ENCODE measurements around the gene RBM33.

The RBM33 gene

GRCh38 chr7:155818820-155819168, 174.3 kb downstream of the RBM33 start:
- Histone ChIP-seq H3K36me3 (ENCODE audit: control insufficient read depth, insufficient read depth, low read length) (no peaks in the 10 kb centered on the region; the same call in 1 of the 2 replicates), H3K4me1 (ENCODE audit: control insufficient read depth, insufficient read depth, low read length) (no peaks in the 10 kb centered on the region), H3K27me3 (ENCODE audit: control insufficient read depth, insufficient read depth, low read length) (peaks cover 5% of the 10 kb centered on the region), H3K9me3 (ENCODE audit: control insufficient read depth, insufficient read depth, low read length) (peaks cover 21% of the 10 kb centered on the region), H3K4me3 (ENCODE audit: low read length) (no peak overlapping the region), H3K27ac (ENCODE audit: low read length) (no peak overlapping the region)
- no peak for DNase-seq (ENCODE audit: low read depth, low spot score)
- no CpG with 5 or more reads among the region's 6 CpGs for WGBS (ENCODE audit: insufficient coverage, insufficient read length)

GRCh38 chr7:155819186-155819585, 174.7 kb downstream of the RBM33 start:
- Histone ChIP-seq H3K9me3 (ENCODE audit: control insufficient read depth, insufficient read depth, low read length) (peaks cover 21% of the 10 kb centered on the region), H3K27ac (ENCODE audit: low read length) (no peak overlapping the region), H3K4me1 (ENCODE audit: control insufficient read depth, insufficient read depth, low read length) (no peaks in the 10 kb centered on the region), H3K27me3 (ENCODE audit: control insufficient read depth, insufficient read depth, low read length) (peaks cover under 1% of the 10 kb centered on the region; the same call in 1 of the 2 replicates), H3K36me3 (ENCODE audit: control insufficient read depth, insufficient read depth, low read length) (no peaks in the 10 kb centered on the region; the same call in 1 of the 2 replicates), H3K4me3 (ENCODE audit: low read length) (no peak overlapping the region)
- no peak for DNase-seq (ENCODE audit: low read depth, low spot score)
- WGBS (ENCODE audit: insufficient coverage, insufficient read length): no CpG with 5 or more reads among the region's 12 CpGs

GRCh38 chr7:155820246-155820645, 175.8 kb downstream of the RBM33 start:
- H3K4me3 ChIP-seq (ENCODE audit: low read length): no peak overlapping the region
- DNase-seq (ENCODE audit: low read depth, low spot score): no peak
- H3K4me1 ChIP-seq (ENCODE audit: control insufficient read depth, insufficient read depth, low read length): no peaks in the 10 kb centered on the region
- H3K9me3 ChIP-seq (ENCODE audit: control insufficient read depth, insufficient read depth, low read length): peaks cover 23% of the 10 kb centered on the region
- no CpG with 5 or more reads among the region's 18 CpGs for WGBS (ENCODE audit: insufficient coverage, insufficient read length)
- no peaks in the 10 kb centered on the region for H3K27me3 ChIP-seq (ENCODE audit: control insufficient read depth, insufficient read depth, low read length)
- H3K36me3 ChIP-seq (ENCODE audit: control insufficient read depth, insufficient read depth, low read length): no peaks in the 10 kb centered on the region; the same call in 1 of the 2 replicates
- H3K27ac ChIP-seq (ENCODE audit: low read length): no peak overlapping the region

GRCh38 chr7:155820788-155821187, 176.3 kb downstream of the RBM33 start:
- Histone ChIP-seq H3K27ac (ENCODE audit: low read length) (no peak overlapping the region), H3K4me3 (ENCODE audit: low read length) (no peak overlapping the region), H3K4me1 (ENCODE audit: control insufficient read depth, insufficient read depth, low read length) (no peaks in the 10 kb centered on the region), H3K9me3 (ENCODE audit: control insufficient read depth, insufficient read depth, low read length) (peaks cover 23% of the 10 kb centered on the region), H3K27me3 (ENCODE audit: control insufficient read depth, insufficient read depth, low read length) (no peaks in the 10 kb centered on the region), H3K36me3 (ENCODE audit: control insufficient read depth, insufficient read depth, low read length) (no peaks in the 10 kb centered on the region; the same call in 1 of the 2 replicates)
- DNase-seq (ENCODE audit: low read depth, low spot score): no peak
- WGBS (ENCODE audit: insufficient coverage, insufficient read length): no CpG with 5 or more reads among the region's 13 CpGs

GRCh38 chr7:155821851-155822250, 177.4 kb downstream of the RBM33 start:
- Histone ChIP-seq H3K4me1 (ENCODE audit: control insufficient read depth, insufficient read depth, low read length) (no peaks in the 10 kb centered on the region), H3K27me3 (ENCODE audit: control insufficient read depth, insufficient read depth, low read length) (no peaks in the 10 kb centered on the region), H3K27ac (ENCODE audit: low read length) (no peak overlapping the region), H3K9me3 (ENCODE audit: control insufficient read depth, insufficient read depth, low read length) (peaks cover 23% of the 10 kb centered on the region), H3K4me3 (ENCODE audit: low read length) (no peak overlapping the region), H3K36me3 (ENCODE audit: control insufficient read depth, insufficient read depth, low read length) (no peaks in the 10 kb centered on the region; the same call in 1 of the 2 replicates)
- no CpG with 5 or more reads among the region's 11 CpGs for WGBS (ENCODE audit: insufficient coverage, insufficient read length)
- no peak for DNase-seq (ENCODE audit: low read depth, low spot score)

- no peak overlapping the region for H3K27ac ChIP-seq (ENCODE audit: low read length)
- WGBS (ENCODE audit: insufficient coverage, insufficient read length): no CpG with 5 or more reads among the region's 17 CpGs
These were observed 179.9 kb downstream of the RBM33 start for GRCh38 chr7:155824227-155824886.

GRCh38 chr7:155825336-155825735, 180.9 kb downstream of the RBM33 start:
- H3K4me3 ChIP-seq (ENCODE audit: low read length): no peak overlapping the region
- no CpG with 5 or more reads among the region's 3 CpGs for WGBS (ENCODE audit: insufficient coverage, insufficient read length)
- no peak for DNase-seq (ENCODE audit: low read depth, low spot score)
- peaks cover 20% of the 10 kb centered on the region for H3K9me3 ChIP-seq (ENCODE audit: control insufficient read depth, insufficient read depth, low read length)
- no peaks in the 10 kb centered on the region for H3K4me1 ChIP-seq (ENCODE audit: control insufficient read depth, insufficient read depth, low read length)
- H3K27ac ChIP-seq (ENCODE audit: low read length): no peak overlapping the region
- H3K27me3 ChIP-seq (ENCODE audit: control insufficient read depth, insufficient read depth, low read length): no peaks in the 10 kb centered on the region
- H3K36me3 ChIP-seq (ENCODE audit: control insufficient read depth, insufficient read depth, low read length): no peaks in the 10 kb centered on the region; the same call in 1 of the 2 replicates

More at GRCh38 chr7:155824227-155824886, 179.9 kb downstream of the RBM33 start:
- no peaks in the 10 kb centered on the region for H3K27me3 ChIP-seq (ENCODE audit: control insufficient read depth, insufficient read depth, low read length)
- no peaks in the 10 kb centered on the region; the same call in 1 of the 2 replicates for H3K36me3 ChIP-seq (ENCODE audit: control insufficient read depth, insufficient read depth, low read length)
- H3K4me3 ChIP-seq (ENCODE audit: low read length): no peak overlapping the region
- peaks cover 19% of the 10 kb centered on the region for H3K9me3 ChIP-seq (ENCODE audit: control insufficient read depth, insufficient read depth, low read length)
- no peaks in the 10 kb centered on the region for H3K4me1 ChIP-seq (ENCODE audit: control insufficient read depth, insufficient read depth, low read length)
- DNase-seq (ENCODE audit: low read depth, low spot score): no peak

- no peak overlapping the region for H3K27ac ChIP-seq (ENCODE audit: low read length)
- peaks cover 18% of the 10 kb centered on the region for H3K9me3 ChIP-seq (ENCODE audit: control insufficient read depth, insufficient read depth, low read length)
- no peak overlapping the region for H3K4me3 ChIP-seq (ENCODE audit: low read length)
- no peaks in the 10 kb centered on the region for H3K36me3 ChIP-seq (ENCODE audit: control insufficient read depth, insufficient read depth, low read length)
- DNase-seq (ENCODE audit: low read depth, low spot score): no peak
- H3K4me1 ChIP-seq (ENCODE audit: control insufficient read depth, insufficient read depth, low read length): no peaks in the 10 kb centered on the region
- no CpG with 5 or more reads among the region's 17 CpGs for WGBS (ENCODE audit: insufficient coverage, insufficient read length)
- H3K27me3 ChIP-seq (ENCODE audit: control insufficient read depth, insufficient read depth, low read length): no peaks in the 10 kb centered on the region
These were observed 185.5 kb downstream of the RBM33 start for GRCh38 chr7:155829796-155830470.

All from iPS DF 6.9 (cell line).